GM23338 (cell line): Measurements from ENCODE around the gene PFKM. TPM values are rescaled to one million over a fixed set of nuclear protein-coding genes. Genes with fewer than 3 reads are reported as not detected.

Experiments used
- ATAC-seq: fragments of 200-7000 bp; cut with Tn5 transposase; 3 replicates; pipeline ENCODE4 v1.9.1; 2020
- DNase-seq: peaks from one replicate; pipeline ENCODE4 v3.0.0-alpha.2; 2015; ENCODE audit warnings: low spot score
- H2AFZ ChIP-seq: fragments of 200-600 bp; sonication (generic); 2 replicates; pipeline ENCODE4 v1.8.0; 2016; ENCODE audit warnings: antibody characterized with exemption, mild to moderate bottlenecking, moderate library complexity
- H3F3A ChIP-seq: fragments of 200-600 bp; sonication (generic); replicated peaks from 2 replicates; pipeline ENCODE4 v1.8.0; 2017; ENCODE audit warnings: antibody characterized with exemption, mixed run types, low read depth
- H3K27ac ChIP-seq: fragments of 200-600 bp; sonication (generic); 2 replicates; pipeline ENCODE4 v1.6.1; 2016; ENCODE audit warnings: low read depth
- H3K27me3 ChIP-seq: fragments of 200-600 bp; sonication (generic); 2 replicates; pipeline ENCODE4 v1.8.0; 2016; ENCODE audit warnings: mild to moderate bottlenecking, mixed run types, moderate library complexity; ENCODE audit not compliant: insufficient read depth
- H3K36me3 ChIP-seq: fragments of 200-600 bp; sonication (generic); 2 replicates; pipeline ENCODE4 v1.8.0; 2016; ENCODE audit warnings: mild to moderate bottlenecking; ENCODE audit not compliant: insufficient read depth
- H3K4me1 ChIP-seq: fragments of 200-600 bp; sonication (generic); 2 replicates; pipeline ENCODE4 v1.8.0; 2016; ENCODE audit warnings: mild to moderate bottlenecking, moderate library complexity; ENCODE audit not compliant: insufficient read depth
- H3K4me2 ChIP-seq: fragments of 200-600 bp; sonication (generic); 2 replicates; pipeline ENCODE4 v1.7.1; 2017; ENCODE audit warnings: mixed run types
- H3K4me3 ChIP-seq: fragments of 200-600 bp; sonication (generic); 2 replicates; pipeline ENCODE4 v1.6.1; 2016; ENCODE audit warnings: mixed run types
- H3K79me2 ChIP-seq: fragments of 200-600 bp; sonication (generic); replicated peaks from 2 replicates; pipeline ENCODE4 v1.8.0; 2017; ENCODE audit warnings: mild to moderate bottlenecking; ENCODE audit not compliant: insufficient read depth
- H3K9me2 ChIP-seq: fragments of 200-600 bp; sonication (generic); 2 replicates; pipeline ENCODE4 v1.8.0; 2017; ENCODE audit not compliant: insufficient read depth
- H4K20me1 ChIP-seq: fragments of 200-600 bp; sonication (generic); replicated peaks from 2 replicates; pipeline ENCODE4 v1.8.0; 2017; ENCODE audit warnings: mild to moderate bottlenecking; ENCODE audit not compliant: insufficient read depth
- H3K27ac Mint-ChIP-seq: 2 replicates; pipeline ENCODE4 v1.8.0; 2020; ENCODE audit warnings: inconsistent platforms, mild to moderate bottlenecking, moderate library complexity, mixed read lengths
- H3K27me3 Mint-ChIP-seq: 3 replicates; pipeline ENCODE4 v1.8.0; 2022; ENCODE audit warnings: low read depth, mild to moderate bottlenecking, moderate library complexity, mixed read lengths, inconsistent platforms; ENCODE audit not compliant: insufficient read depth, poor library complexity
- H3K36me3 Mint-ChIP-seq: 3 replicates; pipeline ENCODE4 v1.8.0; 2021; ENCODE audit warnings: low read depth, mild to moderate bottlenecking, inconsistent platforms, moderate library complexity, mixed read lengths
- H3K4me1 Mint-ChIP-seq: 3 replicates; pipeline ENCODE4 v1.8.0; 2020; ENCODE audit warnings: mild to moderate bottlenecking, inconsistent platforms, mixed read lengths
- H3K4me3 Mint-ChIP-seq: 3 replicates; pipeline ENCODE4 v1.8.0; 2021; ENCODE audit warnings: moderate library complexity, mild to moderate bottlenecking, inconsistent platforms, mixed read lengths
- H3K9me3 Mint-ChIP-seq: 3 replicates; pipeline ENCODE4 v1.8.0; 2020; ENCODE audit warnings: moderate library complexity, mild to moderate bottlenecking, inconsistent platforms, mixed read lengths
- POLR2AphosphoS5 ChIP-seq: IDR thresholded peaks from 2 replicates; pipeline ENCODE4 v1.6.1; 2016; ENCODE audit warnings: antibody characterized with exemption, low read depth
- REST ChIP-seq: IDR thresholded peaks from one replicate; pipeline ENCODE4 v1.6.1; 2018; ENCODE audit warnings: antibody characterized with exemption; ENCODE audit not compliant: unreplicated experiment
- ZNF331 ChIP-seq: fragments of 250-450 bp; sonication (Bioruptor Pico); IDR thresholded peaks from 2 replicates; pipeline ENCODE4 v1.5.0; 2020; ENCODE audit warnings: low read depth, mild to moderate bottlenecking, moderate library complexity
- ZNF462 ChIP-seq: fragments of 250-450 bp; sonication (Bioruptor Pico); IDR thresholded peaks from 2 replicates; pipeline ENCODE4 v1.5.0; 2020; ENCODE audit warnings: mild to moderate bottlenecking, moderate library complexity
- polyA plus RNA-seq: library from polyadenylated mRNA; unstranded; fragments of >200 nt; fragmentation: Nextera tagmentation; extraction: Ambion mirVana; gene quantifications from 2 replicates; pipeline ENCODE4 v1.2.1, GENCODE V29; 2016
- total RNA-seq: library from RNA; depleted of rRNA; stranded (reverse); fragments of >200 nt; shearing (Covaris generic); gene quantifications from 2 replicates; pipeline ENCODE4 v1.2.3, GENCODE V29; 2014

The PFKM gene
- total and polyA plus RNA-seq, 2 experiments from 2014 or later, result 47.2 to 82.5 TPM

DNA sequence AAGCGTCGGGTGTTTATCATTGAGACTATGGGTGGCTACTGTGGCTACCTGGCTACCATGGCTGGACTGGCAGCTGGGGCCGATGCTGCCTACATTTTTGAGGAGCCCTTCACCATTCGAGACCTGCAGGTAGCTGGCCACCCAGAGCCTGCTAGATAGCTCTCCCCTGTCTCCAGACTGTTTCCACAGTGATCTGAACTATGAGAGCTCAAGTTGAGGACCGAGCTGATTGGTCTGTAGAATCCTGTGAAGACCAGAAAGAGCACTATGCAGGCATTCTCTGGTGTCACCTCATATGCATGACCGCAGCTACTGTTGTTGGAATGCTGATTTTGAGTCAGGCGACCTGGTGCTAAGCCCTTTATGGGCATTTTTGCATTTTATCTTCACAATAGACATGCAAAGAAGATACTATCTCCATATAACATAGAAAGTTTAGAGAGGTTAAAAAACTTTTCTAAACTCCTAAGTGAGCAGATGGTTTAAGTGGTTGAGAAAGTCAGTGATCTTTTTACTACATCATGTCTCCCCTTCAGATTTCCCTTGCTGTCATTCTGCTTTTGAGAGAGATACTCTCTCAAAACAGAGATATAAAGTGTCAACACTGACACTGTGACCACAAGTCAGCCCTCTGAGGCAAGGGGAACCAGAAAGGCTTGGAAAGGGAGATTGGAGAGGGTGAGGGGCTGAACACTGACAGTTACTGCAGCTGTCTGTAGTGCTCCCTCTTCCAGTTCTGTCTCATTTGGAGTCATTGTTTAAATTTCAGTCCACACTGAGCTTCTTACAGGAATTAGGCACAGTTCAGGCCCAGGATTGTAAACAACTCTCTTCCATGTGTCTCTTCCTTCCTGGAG lies 23.9 kb downstream of the PFKM start:
- TF ChIP-seq POLR2AphosphoS5, result no peak
- no peak for TF ChIP-seq REST
- TF ChIP-seq ZNF462 (CRISPR knock-in tag), result peak; percentile 78; the same call in 1 of the 2 replicates
- no peak for TF ChIP-seq ZNF331 (CRISPR knock-in tag)
- Histone ChIP-seq H3K9me2 (no peaks in the 10 kb centered on the region), H4K20me1 (0 out of 2 replicates have a peak, but pooled peaks cover 3% of the 10 kb centered on the region), H3K4me1 (peaks cover 39% of the 10 kb centered on the region), H3K27ac (peak overlapping the region; percentile 91), H3K27me3 (no peaks in the 10 kb centered on the region), H3K4me3 (peak overlapping the region; percentile 15; the same call in 1 of the 2 replicates), H3F3A (no peaks in the 10 kb centered on the region; the same call in 1 of the 2 replicates), H3K4me2 (peak overlapping the region; percentile 59), H3K36me3 (peaks cover 44% of the 10 kb centered on the region), H2AFZ (no peak overlapping the region), H3K79me2 (no peaks in the 10 kb centered on the region)
- Mint-ChIP-seq H3K9me3 (peaks cover 15% of the 10 kb centered on the region; the same call in 2 of the 3 replicates), H3K36me3 (peaks cover 82% of the 10 kb centered on the region), H3K27me3 (peaks cover 11% of the 10 kb centered on the region), H3K4me3 (peak overlapping the region; percentile 53), H3K4me1 (peaks cover 45% of the 10 kb centered on the region), H3K27ac (peak overlapping the region; percentile 95)
- DNase-seq (peak; percentile 74), ATAC-seq (peak; percentile 94)
